Measurements from ENCODE around the gene NT5C2. TPM values are rescaled to one million over a fixed set of nuclear protein-coding genes. Genes with fewer than 3 reads are reported as not detected.
A peak's percentile ranks its signal among the peaks of the same experiment; 100 is the strongest.
"Not testable (repeated sequence)": the region's sequence is repeated elsewhere in the genome, so short reads cannot be mapped to it uniquely, and the experiment has no call there.

The NT5C2 gene
- polyA plus RNA-seq, 1 donor, result 133 TPM

- no peak for DNase-seq
Measured at GRCh38 chr10:103083266-103083976, 109.7 kb downstream of the NT5C2 start.

DNA sequence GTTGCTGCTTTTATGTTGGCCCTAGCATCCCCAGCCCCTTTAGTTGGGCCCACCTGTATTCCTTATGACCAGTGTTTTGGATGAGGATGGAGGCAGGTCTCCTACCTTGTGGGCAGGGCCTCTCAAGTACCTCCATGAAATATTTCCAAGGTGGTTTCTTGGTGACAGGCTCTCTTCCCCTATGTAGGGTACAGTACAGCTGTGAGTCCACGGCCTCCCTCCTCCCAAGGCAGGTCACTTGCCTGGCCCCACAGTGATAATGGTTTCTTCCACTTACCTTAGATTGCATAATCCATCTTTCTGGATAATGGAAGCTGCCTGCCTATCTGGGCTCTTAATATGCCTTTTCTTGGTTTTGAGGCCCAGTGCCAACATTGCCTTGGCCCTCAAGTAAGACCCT is 110.4 kb downstream of the NT5C2 start:
- no peak for DNase-seq

GRCh38 chr10:103080891-103081581 is 112.0 kb downstream of the NT5C2 start:
- no peak for DNase-seq

GRCh38 chr10:103079946-103080345 is 113.1 kb downstream of the NT5C2 start:
- DNase-seq, result no peak

GRCh38 chr10:103079100-103079499 is 114.0 kb downstream of the NT5C2 start:
- DNase-seq, result no peak

GRCh38 chr10:103078676-103079075 is 114.4 kb downstream of the NT5C2 start:
- no peak for DNase-seq

DNA sequence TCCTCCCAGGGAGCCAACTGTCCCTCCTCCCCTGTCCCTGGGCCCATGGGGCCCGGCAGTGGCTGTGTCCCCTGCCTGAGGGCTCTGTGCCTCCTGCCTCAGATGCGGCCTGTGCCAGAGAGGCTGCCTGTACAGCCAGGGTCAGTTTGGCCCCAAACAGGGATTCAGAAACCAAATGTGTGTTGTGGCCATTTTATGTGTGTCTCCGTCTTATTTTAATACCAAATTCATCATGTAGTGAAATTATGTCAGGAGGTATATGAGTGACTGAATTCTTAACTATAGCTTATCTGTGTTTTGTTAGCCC is 114.8 kb downstream of the NT5C2 start:
- no peak for DNase-seq

DNA sequence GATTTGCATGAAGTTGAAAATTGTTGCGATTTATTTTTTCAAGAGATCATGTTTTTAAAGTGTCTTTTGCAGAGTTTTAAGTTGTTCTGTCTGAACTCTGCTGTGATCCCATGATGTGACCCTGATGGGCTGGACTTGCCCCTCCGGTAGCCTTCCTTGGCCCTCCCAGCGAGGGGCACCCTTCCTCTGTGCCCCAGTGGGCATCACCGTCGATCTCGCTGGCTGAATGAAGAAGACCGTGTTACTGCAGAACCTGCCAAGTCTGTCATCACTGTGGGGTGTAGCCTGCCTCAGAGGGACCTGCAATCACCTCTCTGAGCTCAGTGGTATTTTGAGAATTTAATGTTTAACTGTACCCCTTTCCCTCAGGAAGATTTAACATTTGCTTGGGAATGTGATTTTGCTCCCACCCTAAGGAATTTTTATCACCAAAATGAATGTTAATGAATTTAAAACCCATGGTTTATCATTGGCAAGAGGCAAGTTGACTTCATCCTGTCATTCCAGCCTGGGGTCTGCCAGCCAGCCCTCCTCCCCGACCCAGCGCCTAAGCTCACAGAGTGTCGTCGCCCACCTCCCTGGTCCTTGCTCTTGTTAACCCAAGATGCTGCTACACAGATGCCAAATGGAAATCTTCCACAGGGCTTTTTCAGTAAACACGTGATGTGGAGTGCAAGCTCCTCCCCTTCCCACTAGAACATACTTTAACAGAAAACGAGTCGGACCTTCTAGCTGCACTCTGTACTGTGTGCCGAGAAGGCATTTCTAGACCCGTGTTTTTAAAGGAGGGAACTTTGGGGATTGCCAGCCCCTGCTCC is 115.4 kb downstream of the NT5C2 start:
- DNase-seq, result no peak

DNA sequence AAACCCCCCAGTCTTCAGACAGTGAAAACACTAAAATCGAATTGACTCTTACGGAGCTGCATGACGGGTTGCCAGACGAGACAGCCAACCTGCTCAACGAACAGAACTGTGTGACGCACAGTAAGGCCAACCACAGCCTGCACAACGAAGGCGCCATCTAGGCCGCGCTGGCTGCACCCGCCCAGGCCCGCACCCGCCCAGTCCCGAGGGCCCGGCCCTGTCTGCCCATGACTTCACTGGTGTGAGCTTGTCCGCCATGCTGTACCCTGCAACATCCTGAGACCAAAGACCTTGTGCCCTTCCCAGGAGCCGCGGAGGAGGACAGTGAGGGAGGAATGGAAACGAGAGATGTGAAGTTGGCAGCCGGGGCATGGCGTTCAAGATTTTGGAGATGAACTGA is 116.1 kb downstream of the NT5C2 start:
- no peak for DNase-seq

DNA sequence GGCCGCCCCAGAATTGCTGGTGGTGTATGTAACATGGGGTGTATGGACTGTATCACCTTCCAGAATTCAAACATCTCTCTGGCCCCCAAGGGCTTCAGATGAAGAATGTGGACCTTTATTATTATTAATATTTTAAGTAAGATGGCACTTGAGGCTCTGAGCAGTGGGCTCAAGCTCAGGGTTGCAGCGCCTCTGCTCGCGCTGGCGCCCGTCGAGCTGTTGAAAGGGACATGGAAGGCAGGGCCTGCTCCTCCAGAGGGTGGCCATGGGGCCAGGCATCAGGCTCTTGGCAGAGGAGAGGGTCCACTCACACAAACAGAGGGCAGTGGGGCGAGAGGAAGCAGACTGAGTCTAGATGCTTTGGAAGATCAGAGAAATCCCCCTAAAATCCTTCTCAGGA is 120.2 kb downstream of the NT5C2 start:
- DNase-seq, result no peak

DNA sequence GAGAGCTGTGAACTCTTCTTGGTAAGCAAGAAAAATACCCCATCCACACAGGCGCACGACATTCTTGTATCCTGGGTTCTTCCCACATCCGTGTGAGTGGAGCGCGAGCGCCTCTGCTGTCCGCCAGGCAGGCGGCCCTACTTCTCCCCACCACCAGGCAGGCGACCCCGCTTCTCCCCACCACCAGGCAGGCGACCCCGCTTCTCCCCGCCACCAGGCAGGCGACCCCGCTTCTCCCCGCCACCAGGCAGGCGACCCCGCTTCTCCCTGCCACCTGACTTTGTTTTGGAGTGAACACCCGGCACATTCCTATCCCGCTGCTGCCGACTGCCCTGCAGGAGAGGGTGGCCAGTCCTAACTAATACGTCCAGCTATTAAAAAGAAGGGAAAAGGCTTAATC is 120.8 kb downstream of the NT5C2 start:
- no peak for DNase-seq

GRCh38 chr10:103069453-103070331 is 123.4 kb downstream of the NT5C2 start:
- peak; percentile 29 for DNase-seq

- no peak for DNase-seq
Measured at GRCh38 chr10:103067956-103068355, 125.1 kb downstream of the NT5C2 start.

- DNase-seq, result no peak
Measured at GRCh38 chr10:103067484-103067883, 125.6 kb downstream of the NT5C2 start.

- not testable (repeated sequence) for DNase-seq
Measured at GRCh38 chr10:103067099-103067477, 126.0 kb downstream of the NT5C2 start.

- DNase-seq, result no peak
Measured at GRCh38 chr10:103066141-103067098, 126.7 kb downstream of the NT5C2 start.

GRCh38 chr10:103064956-103065355 is 128.1 kb downstream of the NT5C2 start:
- DNase-seq, result no peak

DNA sequence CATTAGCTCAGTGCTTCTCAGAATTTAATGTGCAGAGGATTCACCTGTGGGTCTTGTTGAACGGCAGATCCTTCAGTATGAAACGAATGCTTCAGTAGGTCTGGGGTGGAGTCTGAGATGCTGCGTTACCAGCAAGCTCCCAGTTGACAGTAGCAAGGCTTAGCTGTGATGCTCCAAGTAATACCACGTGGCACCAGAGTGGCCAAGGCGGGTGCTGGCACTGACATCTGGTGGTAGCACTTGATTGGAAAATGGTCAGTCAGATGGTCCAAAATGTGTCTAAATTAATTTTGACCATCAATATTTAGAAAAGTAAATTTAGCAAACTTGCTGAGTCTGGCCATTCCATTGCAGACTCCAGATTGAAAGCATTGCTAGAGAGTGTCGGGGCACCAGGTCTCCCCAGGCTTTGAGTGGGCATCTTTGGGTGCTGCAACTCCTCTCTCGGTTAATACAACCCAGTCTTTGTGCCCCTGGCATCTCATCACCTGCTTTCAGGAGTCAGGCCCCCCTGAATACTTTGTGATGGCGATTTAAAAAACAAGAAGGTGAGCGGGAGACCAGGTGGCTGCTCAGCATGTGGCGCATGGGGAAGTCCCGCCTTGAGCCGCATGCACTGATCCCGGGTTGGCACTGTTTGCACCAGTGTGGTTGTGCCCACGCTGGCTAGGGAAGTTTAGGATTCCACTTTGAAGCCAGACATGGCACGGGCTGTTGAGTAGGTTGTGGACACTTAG is 130.1 kb downstream of the NT5C2 start:
- no peak for DNase-seq

GRCh38 chr10:103060575-103060974 is 132.5 kb downstream of the NT5C2 start:
- DNase-seq, result no peak

DNA sequence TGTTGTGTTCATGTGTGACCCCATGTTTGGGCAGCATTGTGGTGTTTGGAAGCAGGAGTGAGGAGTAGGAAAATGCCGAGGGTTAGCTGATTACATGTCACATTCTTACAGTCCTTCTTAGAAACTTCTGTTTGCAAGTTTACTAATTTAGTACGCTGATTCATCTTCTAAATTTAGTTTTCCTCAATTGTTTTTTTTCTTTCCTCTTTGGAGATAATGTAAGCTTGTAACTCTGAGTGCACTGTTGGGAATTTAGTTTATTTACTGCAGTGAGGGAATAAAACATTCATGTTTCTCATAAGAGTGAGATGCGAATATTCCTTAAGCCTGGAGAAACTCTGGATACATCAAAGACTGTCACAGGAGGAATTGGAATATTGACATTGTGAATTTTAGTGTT is 135.0 kb downstream of the NT5C2 start:
- no peak for DNase-seq

- no peak for DNase-seq
Measured at GRCh38 chr10:103055105-103055504, 138.0 kb downstream of the NT5C2 start.

All from hindlimb muscle (tissue), 1 donor.